Activated naive CD8-positive, alpha-beta T cell treated with anti-CD3 and anti-CD28 coated beads, Interleukin-2, amount 10 ng/mL, durations not matched to agents 7 days and 5 days (primary cell): ENCODE data around the gene MARCHF9. TPM values are rescaled to one million over a fixed set of nuclear protein-coding genes. Genes with fewer than 3 reads are reported as not detected.

Experiments
- ATAC-seq: fragments of 150-1000 bp; cut with Tn5 transposase; one replicate; pipeline ENCODE4 v1.10.0; 2021; ENCODE audit warnings: low read depth, moderate library complexity
- POLR2A ChIA-PET: fragments of 350-600 bp; sonication (Branson Sonifier 250); formaldehyde crosslinking; loops from one replicate; lab custom pipeline; 2021; ENCODE audit warnings: antibody characterized with exemption; lab: Charles Lee
- DNase-seq: peaks from one replicate; pipeline ENCODE4 v3.0.0; 2021
- H3K27ac Mint-ChIP-seq: one replicate; pipeline ENCODE4 v1.8.0; 2022; ENCODE audit warnings: mild to moderate bottlenecking, mixed read lengths
- H3K27me3 Mint-ChIP-seq: one replicate; pipeline ENCODE4 v1.8.0; 2022; ENCODE audit warnings: mild to moderate bottlenecking, moderate library complexity, mixed read lengths
- H3K36me3 Mint-ChIP-seq: one replicate; pipeline ENCODE4 v1.8.0; 2021; ENCODE audit warnings: mild to moderate bottlenecking, mixed read lengths
- H3K4me1 Mint-ChIP-seq: one replicate; pipeline ENCODE4 v1.8.0; 2021; ENCODE audit warnings: mixed read lengths
- H3K4me3 Mint-ChIP-seq: one replicate; pipeline ENCODE4 v1.8.0; 2022; ENCODE audit warnings: mild to moderate bottlenecking, moderate library complexity, mixed read lengths
- H3K9me3 Mint-ChIP-seq: one replicate; pipeline ENCODE4 v1.8.0; 2021; ENCODE audit warnings: mixed read lengths
- total RNA-seq, 2 experiments: library from RNA; stranded (reverse); gene quantifications; one replicate each; pipeline ENCODE4 v1.2.3, GENCODE V29; 2021

Gene MARCHF9
- total RNA-seq, 2 experiments from 2014 or later, result 37.1 to 38.3 TPM

- Mint-ChIP-seq H3K4me3 (peak overlapping the region; percentile 82), H3K27ac (peak overlapping the region; percentile 60), H3K27me3 (no peaks in the 10 kb centered on the region), H3K36me3 (peaks cover 15% of the 10 kb centered on the region), H3K4me1 (peaks cover 40% of the 10 kb centered on the region), H3K9me3 (no peaks in the 10 kb centered on the region)
- POLR2A ChIA-PET, result interaction anchor here (0.6 to 3.1 kb wide), 7 partner anchors 10 to 1828 kb away, joined by 3 to 20 read pairs (median 5); partner anchors contain the start of genes CYP27B1, EEF1AKMT3 and METTL1
- DNase-seq (peak; percentile 67), ATAC-seq (no peak)
Measured at GRCh38 chr12:57755454-57756372, 810 bp downstream of the MARCHF9 start.

- POLR2A ChIA-PET, result interaction anchor here (0.6 to 3.1 kb wide), 6 partner anchors 9 to 1829 kb away, joined by 3 to 20 read pairs (median 6); partner anchors contain the start of genes CYP27B1, EEF1AKMT3 and METTL1
- DNase-seq, result peak; percentile 76
Measured at GRCh38 chr12:57756406-57757341, 1.8 kb downstream of the MARCHF9 start.

GRCh38 chr12:57757771-57758170 is 2.9 kb downstream of the MARCHF9 start:
- H3K36me3 Mint-ChIP-seq, result peaks cover 3% of the 10 kb centered on the region
- no peak for DNase-seq
- ATAC-seq, result no peak
- H3K9me3 Mint-ChIP-seq, result no peaks in the 10 kb centered on the region
- H3K4me1 Mint-ChIP-seq, result peaks cover 26% of the 10 kb centered on the region
- no peaks in the 10 kb centered on the region for H3K27me3 Mint-ChIP-seq
- H3K4me3 Mint-ChIP-seq, result no peak overlapping the region
- H3K27ac Mint-ChIP-seq, result no peak overlapping the region
- POLR2A ChIA-PET, result interaction anchor here (3.1 kb wide), 1 partner anchor 8 kb away, joined by 20 read pairs; the partner anchor contains the start of gene CYP27B1

More at GRCh38 chr12:57756406-57757341, 1.8 kb downstream of the MARCHF9 start:
- peaks cover 32% of the 10 kb centered on the region for H3K4me1 Mint-ChIP-seq
- H3K27ac Mint-ChIP-seq, result peak overlapping the region; percentile 60
- no peaks in the 10 kb centered on the region for H3K27me3 Mint-ChIP-seq
- H3K4me3 Mint-ChIP-seq, result peak overlapping the region; percentile 82
- peak; percentile 26 for ATAC-seq
- peaks cover 6% of the 10 kb centered on the region for H3K36me3 Mint-ChIP-seq
- H3K9me3 Mint-ChIP-seq, result no peaks in the 10 kb centered on the region

GRCh38 chr12:57758552-57759359 is 3.9 kb downstream of the MARCHF9 start:
- no peaks in the 10 kb centered on the region for H3K27me3 Mint-ChIP-seq
- peaks cover 18% of the 10 kb centered on the region for H3K4me1 Mint-ChIP-seq
- DNase-seq (no peak), ATAC-seq (no peak)
- POLR2A ChIA-PET, result interaction anchor here (1.5 to 1.7 kb wide), 2 partner anchors 14 to 24 kb away, joined by 3 to 6 read pairs; partner anchors contain the start of genes EEF1AKMT3, METTL1 and TSFM
- no peaks in the 10 kb centered on the region for H3K9me3 Mint-ChIP-seq
- no peak overlapping the region for H3K4me3 Mint-ChIP-seq
- peaks cover 5% of the 10 kb centered on the region for H3K36me3 Mint-ChIP-seq
- H3K27ac Mint-ChIP-seq, result no peak overlapping the region

- Mint-ChIP-seq H3K27me3 (peaks cover 2% of the 10 kb centered on the region), H3K4me1 (peaks cover 15% of the 10 kb centered on the region), H3K4me3 (no peak overlapping the region), H3K36me3 (peaks cover 8% of the 10 kb centered on the region), H3K27ac (no peak overlapping the region), H3K9me3 (no peaks in the 10 kb centered on the region)
- ATAC-seq (peak; percentile 18), DNase-seq (no peak)
- POLR2A ChIA-PET, result interaction anchor here (0.6 to 1.7 kb wide), 3 partner anchors 13 to 93 kb away, joined by 3 to 6 read pairs (median 3); partner anchors contain the start of genes EEF1AKMT3, METTL1 and TSFM
Measured at GRCh38 chr12:57759360-57759980, 4.6 kb downstream of the MARCHF9 start.

- POLR2A ChIA-PET, result no interaction called here
- ATAC-seq (no peak), DNase-seq (no peak)
- no peak overlapping the region for H3K4me3 Mint-ChIP-seq
- H3K36me3 Mint-ChIP-seq, result peaks cover 8% of the 10 kb centered on the region
- H3K27ac Mint-ChIP-seq, result no peak overlapping the region
- no peaks in the 10 kb centered on the region for H3K9me3 Mint-ChIP-seq
- peaks cover 5% of the 10 kb centered on the region for H3K27me3 Mint-ChIP-seq
- H3K4me1 Mint-ChIP-seq, result peaks cover 18% of the 10 kb centered on the region
Measured at GRCh38 chr12:57760347-57760982, 5.6 kb downstream of the MARCHF9 start.

- Mint-ChIP-seq H3K4me3 (no peak overlapping the region), H3K4me1 (peaks cover 22% of the 10 kb centered on the region), H3K27ac (no peak overlapping the region), H3K36me3 (peaks cover 8% of the 10 kb centered on the region), H3K27me3 (peaks cover 9% of the 10 kb centered on the region), H3K9me3 (no peaks in the 10 kb centered on the region)
- ATAC-seq (no peak), DNase-seq (no peak)
- POLR2A ChIA-PET, result no interaction called here
Measured at GRCh38 chr12:57761391-57761998, 6.6 kb downstream of the MARCHF9 start.

GRCh38 chr12:57762463-57762862 is 7.6 kb downstream of the MARCHF9 start:
- no peak overlapping the region for H3K27ac Mint-ChIP-seq
- no peaks in the 10 kb centered on the region for H3K9me3 Mint-ChIP-seq
- POLR2A ChIA-PET, result no interaction called here
- no peak for DNase-seq
- no peak overlapping the region for H3K4me3 Mint-ChIP-seq
- peaks cover 11% of the 10 kb centered on the region for H3K27me3 Mint-ChIP-seq
- ATAC-seq, result no peak
- peaks cover 8% of the 10 kb centered on the region for H3K36me3 Mint-ChIP-seq
- H3K4me1 Mint-ChIP-seq, result peaks cover 21% of the 10 kb centered on the region

- POLR2A ChIA-PET, result interaction anchor here (4.3 kb wide), 1 partner anchor 8 kb away, joined by 20 read pairs; the partner anchor contains the start of gene MARCHF9
Measured at GRCh38 chr12:57763881-57764661, 9.2 kb downstream of the MARCHF9 start.

GRCh38 chr12:57764662-57765002 is 9.7 kb downstream of the MARCHF9 start:
- peak overlapping the region; percentile 89 for H3K4me3 Mint-ChIP-seq
- H3K36me3 Mint-ChIP-seq, result peaks cover 7% of the 10 kb centered on the region
- H3K4me1 Mint-ChIP-seq, result peaks cover 18% of the 10 kb centered on the region
- ATAC-seq, result peak; percentile 6
- H3K27me3 Mint-ChIP-seq, result peaks cover 11% of the 10 kb centered on the region
- DNase-seq, result no peak
- POLR2A ChIA-PET, result interaction anchor here (4.3 kb wide), 1 partner anchor 8 kb away, joined by 20 read pairs; the partner anchor contains the start of gene MARCHF9
- peak overlapping the region; percentile 28 for H3K27ac Mint-ChIP-seq
- H3K9me3 Mint-ChIP-seq, result no peaks in the 10 kb centered on the region

More at GRCh38 chr12:57763881-57764661, 9.2 kb downstream of the MARCHF9 start:
- H3K4me3 Mint-ChIP-seq, result peak overlapping the region; percentile 89
- ATAC-seq (no peak), DNase-seq (no peak)
- peaks cover 7% of the 10 kb centered on the region for H3K36me3 Mint-ChIP-seq
- peaks cover 21% of the 10 kb centered on the region for H3K4me1 Mint-ChIP-seq
- peak overlapping the region; percentile 21 for H3K27ac Mint-ChIP-seq
- no peaks in the 10 kb centered on the region for H3K9me3 Mint-ChIP-seq
- peaks cover 11% of the 10 kb centered on the region for H3K27me3 Mint-ChIP-seq
